Measurements from ENCODE around the gene OR1J1.

- no peak for TF ChIP-seq POLR2A (IDR thresholded peaks at IDR 0.05; ENCODE audit: control extremely low read depth in 1 of 2, low read depth in 2 of 2, low read length in 2 of 2)
- no peak for TF ChIP-seq NRF1 (IDR thresholded peaks at IDR 0.05; ENCODE audit: low read depth, low read length)
- TF ChIP-seq, protein P1, sequence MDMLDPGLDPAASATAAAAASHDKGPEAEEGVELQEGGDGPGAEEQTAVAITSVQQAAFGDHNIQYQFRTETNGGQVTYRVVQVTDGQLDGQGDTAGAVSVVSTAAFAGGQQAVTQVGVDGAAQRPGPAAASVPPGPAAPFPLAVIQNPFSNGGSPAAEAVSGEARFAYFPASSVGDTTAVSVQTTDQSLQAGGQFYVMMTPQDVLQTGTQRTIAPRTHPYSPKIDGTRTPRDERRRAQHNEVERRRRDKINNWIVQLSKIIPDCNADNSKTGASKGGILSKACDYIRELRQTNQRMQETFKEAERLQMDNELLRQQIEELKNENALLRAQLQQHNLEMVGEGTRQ (IDR thresholded peaks at IDR 0.05; ENCODE audit: low read length) = no peak
- TF ChIP-seq POLR2AphosphoS5 (IDR thresholded peaks at IDR 0.05; ENCODE audit: low read depth, low read length) = no peak
- no peak for TF ChIP-seq MAX (IDR thresholded peaks at IDR 0.05)
- TF ChIP-seq EP300 (IDR thresholded peaks at IDR 0.05; ENCODE audit: borderline replicate concordance in 1 of 2, low read depth in 2 of 2, low read length in 2 of 2) = no peak
Observed at GRCh38 chr9:122474561-122474960, 3.2 kb downstream of the OR1J1 start.
